Activated CD4-positive, alpha-beta T cell treated with anti-CD3 and anti-CD28 coated beads for 36 hours (primary cell): Measurements from ENCODE around the gene UBA52. TPM values are rescaled to one million over a fixed set of nuclear protein-coding genes. Genes with fewer than 3 reads are reported as not detected.
"Not testable (repeated sequence)": the region's sequence is repeated elsewhere in the genome, so short reads cannot be mapped to it uniquely, and the experiment has no call there.

ENCODE experiments used
- ATAC-seq: fragments of 200-7000 bp; cut with Tn5 transposase; one replicate; pipeline ENCODE4 v1.10.0; 2021; ENCODE audit warnings: mild to moderate bottlenecking, moderate library complexity
- CTCF ChIA-PET: fragments of 350-600 bp; sonication (Branson Sonifier 250); formaldehyde crosslinking; loops from one replicate; lab custom pipeline; 2021; ENCODE audit warnings: antibody characterized with exemption; lab: Charles Lee
- POLR2A ChIA-PET: fragments of 350-600 bp; sonication (Branson Sonifier 250); formaldehyde crosslinking; loops from one replicate; lab custom pipeline; 2021; ENCODE audit warnings: antibody characterized with exemption, inconsistent platforms; lab: Charles Lee
- DNase-seq: peaks from one replicate; pipeline ENCODE4 v3.0.0-alpha.2; 2020
- H3K27ac Mint-ChIP-seq: one replicate; pipeline ENCODE4 v1.8.0; 2021; ENCODE audit warnings: mixed read lengths
- H3K27me3 Mint-ChIP-seq: one replicate; pipeline ENCODE4 v1.8.0; 2021; ENCODE audit warnings: mixed read lengths
- H3K36me3 Mint-ChIP-seq: one replicate; pipeline ENCODE4 v1.8.0; 2021; ENCODE audit warnings: low read depth, mixed read lengths
- H3K4me1 Mint-ChIP-seq: one replicate; pipeline ENCODE4 v1.8.0; 2021; ENCODE audit warnings: mixed read lengths
- H3K4me3 Mint-ChIP-seq: one replicate; pipeline ENCODE4 v1.8.0; 2021; ENCODE audit warnings: mild to moderate bottlenecking, moderate library complexity, mixed read lengths
- H3K9me3 Mint-ChIP-seq: one replicate; pipeline ENCODE4 v1.8.0; 2021; ENCODE audit warnings: low read depth, mixed read lengths
- intact Hi-C, 2 experiments: fragments of 100-400 bp; cut with DNase I in 1 of 2; cut with micrococcal nuclease in 1 of 2; formaldehyde crosslinking; loops; one replicate each; pipeline versions ENCODE4 v1.14.2 to v1.15.1; 2022 to 2024; cut with DNase I, micrococcal nuclease
- total RNA-seq, 2 experiments: library from RNA; stranded (reverse); gene quantifications; one replicate each; pipeline ENCODE4 v1.2.3, GENCODE V29; 2021

The UBA52 gene
- total RNA-seq, 2 experiments from 2014 or later, result 1,703 to 2,296 TPM

DNA sequence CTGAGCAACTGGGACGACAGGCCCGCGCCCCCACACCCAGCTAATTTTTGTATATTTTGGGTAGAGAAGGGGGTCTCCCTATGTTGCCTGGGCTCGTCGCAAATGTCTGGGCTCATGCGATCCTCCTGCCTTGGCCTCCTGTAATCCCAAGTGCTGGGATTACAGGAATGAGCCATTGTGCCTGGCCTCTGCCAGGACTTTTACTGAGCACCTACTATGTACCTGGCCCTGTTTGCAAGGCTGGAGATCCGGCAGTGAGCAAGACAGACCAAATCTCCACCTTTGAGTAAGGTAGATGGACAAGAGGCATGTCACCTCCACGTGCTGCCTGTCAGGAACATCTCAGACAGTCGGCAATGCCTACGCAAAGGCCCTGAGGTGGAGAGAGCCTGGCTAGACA lies 35.2 kb upstream of the UBA52 start:
- H3K36me3 Mint-ChIP-seq, result peaks cover 45% of the 10 kb centered on the region
- H3K9me3 Mint-ChIP-seq, result no peaks in the 10 kb centered on the region
- intact Hi-C loops, result no loop called here
- ChIA-PET POLR2A (no interaction called here), CTCF (interaction anchor here (1.0 kb wide), 1 partner anchor 14 kb away, joined by 4 read pairs; no protein-coding TSS in a partner anchor)
- ATAC-seq (no peak), DNase-seq (no peak)
- H3K27me3 Mint-ChIP-seq, result no peaks in the 10 kb centered on the region
- H3K27ac Mint-ChIP-seq, result no peak overlapping the region
- H3K4me3 Mint-ChIP-seq, result no peak overlapping the region
- H3K4me1 Mint-ChIP-seq, result peaks cover 6% of the 10 kb centered on the region

DNA sequence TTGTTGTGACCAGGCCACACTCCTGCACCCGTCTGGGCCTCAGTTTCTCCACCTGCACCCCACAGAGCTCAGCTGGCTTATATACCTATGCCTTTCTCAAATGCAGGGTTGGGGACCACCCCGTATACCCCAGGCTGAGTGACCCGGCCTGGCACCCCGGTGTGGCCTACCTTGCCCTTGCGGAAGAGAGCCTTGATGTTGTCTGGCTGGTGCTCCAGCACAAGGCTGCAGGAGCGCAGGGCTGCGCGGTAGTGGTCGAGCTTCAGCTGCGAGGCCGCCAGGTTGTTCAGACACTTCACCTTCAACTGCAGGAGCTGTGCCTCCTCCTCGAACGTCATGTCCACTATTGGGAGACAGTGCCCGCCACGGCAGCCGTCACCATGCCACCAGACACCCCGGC lies 34.2 kb upstream of the UBA52 start:
- Mint-ChIP-seq H3K36me3 (peaks cover 41% of the 10 kb centered on the region), H3K4me3 (no peak overlapping the region), H3K4me1 (peaks cover 12% of the 10 kb centered on the region), H3K9me3 (no peaks in the 10 kb centered on the region), H3K27me3 (no peaks in the 10 kb centered on the region), H3K27ac (no peak overlapping the region)
- intact Hi-C loops, result no loop called here
- no peak for ATAC-seq
- DNase-seq, result no peak
- CTCF ChIA-PET, result interaction anchor here (0.6 kb wide), 1 partner anchor 285 kb away, joined by 4 read pairs; no protein-coding TSS in a partner anchor
- POLR2A ChIA-PET, result no interaction called here

DNA sequence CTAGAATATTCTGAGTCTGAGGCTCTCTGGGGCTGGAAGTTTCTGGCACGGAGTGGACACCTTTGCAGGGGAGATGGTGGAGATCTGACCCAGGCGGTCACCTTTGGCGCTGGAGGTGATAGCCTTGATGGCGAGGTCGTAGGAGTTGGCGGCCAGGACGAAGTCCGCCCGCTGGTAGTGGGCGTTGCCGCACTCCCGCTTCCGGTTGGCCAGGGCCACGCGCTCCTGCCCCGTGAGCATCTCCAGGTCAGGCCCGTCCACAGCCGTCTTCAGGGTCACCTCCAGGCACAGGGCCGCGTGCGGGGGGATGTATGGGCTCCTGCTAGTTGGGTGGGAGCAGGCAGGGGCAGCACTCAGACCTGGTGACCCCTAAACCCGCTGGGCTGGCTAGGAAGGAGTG lies 33.5 kb upstream of the UBA52 start:
- POLR2A ChIA-PET, result no interaction called here
- H3K4me3 Mint-ChIP-seq, result no peak overlapping the region

DNA sequence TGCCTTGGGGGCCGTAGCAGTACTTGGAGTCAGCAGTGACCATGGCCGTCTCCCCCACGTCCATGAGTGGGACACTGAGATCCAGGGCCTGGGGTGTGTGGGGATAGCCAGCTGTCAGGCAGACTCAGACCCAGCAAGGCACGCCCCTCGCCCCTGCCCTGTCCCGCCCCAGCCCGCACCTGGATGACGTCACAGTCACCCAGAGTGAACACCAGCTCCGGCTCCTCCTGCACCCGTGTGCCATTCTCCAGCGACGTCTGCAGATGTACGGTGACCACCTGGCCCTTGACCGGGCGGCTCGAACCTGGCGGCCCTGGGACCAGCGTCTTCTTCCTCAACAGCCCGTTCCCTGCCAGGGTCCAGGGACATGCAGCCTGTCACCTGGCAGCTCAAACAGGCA lies 32.3 kb upstream of the UBA52 start:
- ATAC-seq (no peak), DNase-seq (no peak)
- H3K4me1 Mint-ChIP-seq, result peaks cover 19% of the 10 kb centered on the region
- intact Hi-C loops, result no loop called here
- CTCF ChIA-PET, result interaction anchor here (0.6 to 1.1 kb wide), 2 partner anchors 9 to 330 kb away, joined by 3 read pairs; no protein-coding TSS in a partner anchor
- H3K27me3 Mint-ChIP-seq, result no peaks in the 10 kb centered on the region
- H3K36me3 Mint-ChIP-seq, result peaks cover 36% of the 10 kb centered on the region
- POLR2A ChIA-PET, result no interaction called here
- no peak overlapping the region for H3K4me3 Mint-ChIP-seq
- H3K9me3 Mint-ChIP-seq, result no peaks in the 10 kb centered on the region
- no peak overlapping the region for H3K27ac Mint-ChIP-seq

More for the DNA sequence above, 33.5 kb upstream of the UBA52 start:
- intact Hi-C loops, result no loop called here
- no peaks in the 10 kb centered on the region for H3K27me3 Mint-ChIP-seq
- peaks cover 38% of the 10 kb centered on the region for H3K36me3 Mint-ChIP-seq
- H3K27ac Mint-ChIP-seq, result no peak overlapping the region
- no peaks in the 10 kb centered on the region for H3K9me3 Mint-ChIP-seq
- CTCF ChIA-PET, result interaction anchor here (0.6 kb wide), 2 partner anchors 243 to 286 kb away, joined by 4 to 5 read pairs; no protein-coding TSS in a partner anchor
- DNase-seq (no peak), ATAC-seq (no peak)
- H3K4me1 Mint-ChIP-seq, result peaks cover 14% of the 10 kb centered on the region

DNA sequence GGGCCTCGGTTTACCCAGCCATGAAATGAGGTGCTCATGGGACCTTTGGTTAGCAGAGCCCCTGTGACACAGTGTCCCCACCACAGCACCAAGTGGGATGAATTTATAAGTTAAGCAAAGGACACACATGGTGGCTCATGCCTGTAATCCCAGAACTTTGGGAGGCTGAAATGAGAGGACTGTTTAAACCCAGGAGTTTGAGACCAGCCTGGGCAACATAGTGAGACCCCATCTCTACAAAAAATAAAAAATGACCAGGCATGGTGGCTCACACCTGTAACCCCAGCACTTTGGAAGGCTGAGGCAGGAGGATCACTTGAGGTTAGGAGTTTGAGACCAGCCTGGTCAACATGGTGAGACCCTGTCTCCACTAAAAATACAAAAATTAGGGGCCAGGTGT lies 31.5 kb upstream of the UBA52 start:
- intact Hi-C loops, result loop anchor here in 1 of 2 experiments (5.0 kb wide), 1 partner anchor 258 kb away; the partner anchor contains the start of gene JUND
- H3K4me3 Mint-ChIP-seq, POLR2A ChIA-PET, DNase-seq, ATAC-seq, H3K27me3 Mint-ChIP-seq, H3K9me3 Mint-ChIP-seq: not testable (repeated sequence)
- H3K27ac Mint-ChIP-seq, result peak overlapping the region; percentile 37
- peaks cover 35% of the 10 kb centered on the region for H3K36me3 Mint-ChIP-seq
- H3K4me1 Mint-ChIP-seq, result peaks cover 25% of the 10 kb centered on the region
- CTCF ChIA-PET, result interaction anchor here (0.6 kb wide), 1 partner anchor 329 kb away, joined by 3 read pairs; no protein-coding TSS in a partner anchor

DNA sequence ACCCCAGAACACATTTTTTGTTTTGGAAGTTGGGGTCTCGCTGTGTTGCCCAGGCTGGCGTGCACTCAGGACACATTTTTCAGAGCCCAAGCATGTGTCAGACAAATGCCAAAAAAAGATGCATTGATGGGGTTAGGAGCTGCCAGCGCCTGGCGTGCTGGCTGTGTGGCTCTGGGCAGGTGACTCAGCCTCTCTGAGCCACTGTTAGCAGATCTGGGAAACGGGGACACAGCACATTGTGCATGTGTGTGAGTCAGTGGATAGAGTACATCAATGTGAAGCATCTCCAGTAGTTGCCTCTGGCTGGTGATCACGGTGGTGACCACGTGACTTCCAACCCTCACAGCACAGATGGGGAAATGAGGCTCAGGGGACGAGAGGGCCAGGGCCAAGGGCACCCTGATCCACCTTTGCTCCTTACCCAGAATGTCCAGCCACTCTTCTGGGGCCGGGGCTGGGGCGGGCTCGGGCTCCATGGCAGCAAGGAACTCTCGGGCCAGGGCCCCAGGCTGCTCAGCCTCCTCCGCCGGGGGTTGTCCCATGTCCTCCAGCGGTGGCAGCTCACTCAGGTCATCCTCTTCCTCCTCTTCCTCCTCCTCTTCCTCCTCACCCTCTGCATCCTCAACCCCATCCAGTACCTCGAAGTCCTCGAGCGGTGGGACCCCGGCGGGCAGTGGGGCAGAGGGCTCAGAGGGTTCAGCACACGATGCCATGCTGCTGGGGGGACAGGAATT lies 30.2 kb upstream of the UBA52 start:
- POLR2A ChIA-PET, result interaction anchor here (0.6 kb wide), 1 partner anchor 798 kb away, joined by 3 read pairs; no protein-coding TSS in a partner anchor
- Mint-ChIP-seq H3K4me3 (peak overlapping the region; percentile 92), H3K27me3 (no peaks in the 10 kb centered on the region), H3K4me1 (peaks cover 25% of the 10 kb centered on the region), H3K9me3 (no peaks in the 10 kb centered on the region), H3K27ac (peak overlapping the region; percentile 90), H3K36me3 (peaks cover 26% of the 10 kb centered on the region)
- intact Hi-C loops, result loop anchor here in 1 of 2 experiments (5.0 kb wide), 1 partner anchor 259 kb away; the partner anchor contains the start of gene JUND
- DNase-seq, result peak; percentile 52
- peak; percentile 18 for ATAC-seq
- CTCF ChIA-PET, result interaction anchor here (0.7 to 1.4 kb wide), 3 partner anchors 8 to 244 kb away, joined by 3 to 4 read pairs (median 3); no protein-coding TSS in a partner anchor

DNA sequence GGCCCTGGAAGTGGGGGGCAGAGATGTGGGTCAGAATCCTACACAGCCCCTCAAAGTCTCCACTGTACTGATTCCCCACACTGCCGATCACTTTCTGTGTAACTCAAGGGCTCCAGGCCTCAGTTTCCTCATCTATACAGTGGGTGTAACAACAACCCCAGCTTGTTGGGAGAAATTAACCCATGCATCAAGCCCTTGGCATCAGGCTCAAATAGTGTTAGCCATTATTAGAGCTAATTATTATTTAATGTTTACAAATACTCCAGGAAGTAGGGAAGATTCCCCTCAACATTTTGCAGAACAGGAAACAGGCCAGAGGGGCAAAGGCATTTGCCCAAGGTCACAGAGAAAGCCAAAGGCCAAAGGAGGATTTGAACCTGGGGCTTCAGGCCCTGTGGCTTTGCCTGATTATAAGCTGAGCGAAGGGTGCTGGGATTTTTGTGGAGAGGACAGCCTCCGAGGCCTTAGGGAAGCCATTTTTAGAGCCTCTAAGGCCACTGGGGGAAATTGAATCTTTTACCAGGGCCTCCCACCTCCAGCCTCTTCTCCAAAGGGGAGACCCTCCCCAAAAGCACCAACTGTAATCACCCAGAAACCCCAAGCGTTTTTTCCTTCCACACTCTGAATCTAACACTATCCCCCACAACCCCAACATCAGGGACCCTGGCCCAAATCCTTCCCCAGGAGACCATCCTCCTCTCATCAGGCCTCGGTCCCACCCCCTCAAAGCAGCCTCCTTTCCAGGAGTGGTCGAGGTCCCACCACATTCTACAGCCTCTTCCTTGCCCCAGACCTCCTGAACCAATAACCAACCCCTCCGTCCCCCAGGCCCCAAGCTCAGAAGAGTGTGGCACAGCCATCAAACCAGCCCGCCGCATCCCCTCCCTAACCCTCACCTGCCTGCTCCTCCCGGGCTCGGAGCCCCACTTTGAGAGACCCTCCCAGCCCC lies 29.4 kb upstream of the UBA52 start:
- ATAC-seq, result no peak

DNA sequence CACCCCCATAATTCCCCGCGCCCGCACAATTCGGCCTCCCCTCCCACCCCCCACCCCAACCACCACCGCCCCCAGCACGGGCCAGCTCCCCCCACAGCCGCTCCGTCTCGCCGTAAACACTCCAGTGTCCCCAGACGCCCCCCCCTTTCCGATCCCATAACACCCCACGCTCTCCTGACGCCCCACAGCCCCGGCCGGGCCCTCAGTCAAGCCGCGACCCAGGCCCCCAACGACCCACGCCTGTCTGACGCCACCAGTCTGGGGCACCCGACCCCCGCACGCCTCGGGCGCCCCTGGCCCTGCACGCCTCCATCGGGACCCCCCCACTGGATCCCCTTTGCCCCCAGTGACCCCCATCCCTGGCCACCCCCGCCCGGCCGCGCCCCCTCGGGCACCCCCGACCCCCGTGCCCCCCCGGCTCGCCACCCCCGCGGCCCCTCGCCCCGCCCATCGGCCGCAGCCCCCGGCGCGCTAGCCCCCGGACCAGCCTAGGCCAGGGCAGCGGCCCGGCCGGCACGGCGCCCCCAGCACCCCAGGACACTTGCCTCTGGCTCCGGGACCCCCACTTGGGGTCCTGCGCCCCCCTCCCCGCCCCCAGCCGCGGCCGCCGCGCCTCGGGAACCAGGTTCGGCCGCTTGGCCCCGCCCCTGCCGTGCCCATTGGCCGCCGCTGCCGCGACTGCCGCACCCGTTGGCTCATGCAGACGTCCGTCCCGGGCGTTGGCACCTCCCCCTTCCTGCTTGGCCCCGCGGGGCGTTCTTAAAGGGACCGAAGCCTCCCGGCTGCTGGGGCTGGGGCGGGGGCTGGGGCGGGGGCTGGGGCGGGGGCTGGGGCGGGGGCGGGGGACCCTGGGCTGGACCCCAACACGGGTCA lies 28.5 kb upstream of the UBA52 start, which contains the start of gene FKBP8:
Gene FKBP8 (minus strand): TSS at position 633 of the 873 bp plus-strand sequence. CDS start 1,603 bp downstream, outside the sequence.
- DNase-seq (peak; percentile 98), ATAC-seq (peak; percentile 92)
- ChIA-PET CTCF (interaction anchor here (0.8 to 1.8 kb wide), 5 partner anchors 14 to 45 kb away, joined by 4 to 22 read pairs (median 4); partner anchors contain the start of gene KXD1), POLR2A (interaction anchor here (0.5 to 1.4 kb wide), 5 partner anchors 14 to 650 kb away, joined by 3 to 7 read pairs (median 4); partner anchors contain the start of genes ELL and KXD1)
- peak within 1 kb of the TSS; percentile 92 for H3K4me3 Mint-ChIP-seq
- H3K27me3 Mint-ChIP-seq, result no peaks in the 10 kb centered on the region
- H3K27ac Mint-ChIP-seq, result peak within 1 kb of the TSS; percentile 98
- intact Hi-C loops, result loop anchor here in 1 of 2 experiments (1.0 to 5.0 kb wide), 4 partner anchors 46 to 490 kb away; partner anchors contain the start of genes ARMC6, COPE, DDX49 and JUND
- peaks cover 14% of the 10 kb centered on the region for H3K36me3 Mint-ChIP-seq
- no peaks in the 10 kb centered on the region for H3K9me3 Mint-ChIP-seq
- H3K4me1 Mint-ChIP-seq, result peaks cover 25% of the 10 kb centered on the region

More for the DNA sequence above, 29.4 kb upstream of the UBA52 start:
- POLR2A ChIA-PET, result interaction anchor here (0.5 kb wide), 1 partner anchor 651 kb away, joined by 7 read pairs; no protein-coding TSS in a partner anchor
- H3K4me3 Mint-ChIP-seq, result peak overlapping the region; percentile 92
- no peaks in the 10 kb centered on the region for H3K9me3 Mint-ChIP-seq
- peaks cover 19% of the 10 kb centered on the region for H3K36me3 Mint-ChIP-seq
- H3K27ac Mint-ChIP-seq, result peak overlapping the region; percentile 90
- peak; percentile 48 for DNase-seq
- H3K27me3 Mint-ChIP-seq, result no peaks in the 10 kb centered on the region
- intact Hi-C loops, result loop anchor here in 1 of 2 experiments (5.0 kb wide), 1 partner anchor 260 kb away; the partner anchor contains the start of gene JUND
- CTCF ChIA-PET, result interaction anchor here (0.7 to 1.4 kb wide), 4 partner anchors 9 to 244 kb away, joined by 3 to 4 read pairs (median 4); no protein-coding TSS in a partner anchor
- peaks cover 25% of the 10 kb centered on the region for H3K4me1 Mint-ChIP-seq

DNA sequence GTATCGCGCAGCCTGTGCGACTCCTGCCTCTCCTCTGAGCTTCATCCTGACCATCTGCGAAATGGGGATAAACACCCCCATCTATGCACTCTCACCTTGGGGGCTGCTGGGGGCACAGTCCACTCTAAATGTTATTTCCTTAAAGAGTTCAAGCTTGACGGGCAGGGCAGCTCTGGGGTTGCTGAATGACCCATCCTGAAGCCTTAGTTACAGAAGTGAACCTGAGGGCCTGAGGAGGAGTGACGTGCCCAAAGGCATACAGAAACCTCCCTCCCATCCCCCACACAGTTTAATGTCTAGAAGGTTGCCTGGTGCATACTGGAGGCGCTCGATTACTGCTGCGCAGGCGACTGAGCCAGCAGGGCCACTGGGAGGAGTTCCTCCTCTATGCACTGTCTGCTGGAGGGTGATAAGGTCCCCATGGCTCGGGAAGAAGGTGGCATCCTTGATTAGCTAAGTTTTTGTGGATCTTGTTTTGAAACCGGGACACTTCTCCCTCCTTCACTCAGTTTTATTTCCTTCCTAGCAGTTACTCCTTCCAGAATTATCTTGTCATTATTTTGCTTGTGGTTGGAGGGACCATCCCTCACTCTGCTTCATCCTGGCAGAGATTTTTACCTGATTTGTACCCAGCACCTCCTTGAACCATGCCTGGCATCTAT lies 27.7 kb upstream of the UBA52 start:
- Mint-ChIP-seq H3K36me3 (peaks cover 14% of the 10 kb centered on the region), H3K27me3 (no peaks in the 10 kb centered on the region), H3K4me3 (peak overlapping the region; percentile 88), H3K9me3 (no peaks in the 10 kb centered on the region), H3K27ac (peak overlapping the region; percentile 98), H3K4me1 (peaks cover 25% of the 10 kb centered on the region)
- POLR2A ChIA-PET, result interaction anchor here (0.6 to 1.4 kb wide), 4 partner anchors 13 to 63 kb away, joined by 3 to 6 read pairs (median 4); partner anchors contain the start of genes ELL and KXD1
- peak; percentile 92 for DNase-seq
- ATAC-seq, result peak; percentile 91
- CTCF ChIA-PET, result interaction anchor here (0.6 to 1.8 kb wide), 6 partner anchors 13 to 666 kb away, joined by 3 to 22 read pairs (median 4); partner anchors contain the start of genes KXD1, REX1BD and UBA52
- intact Hi-C loops, result loop anchor here (1.0 to 5.0 kb wide), 9 partner anchors 13 to 489 kb away; partner anchors contain the start of genes ELL (in 2 of the 2), KXD1 (in 2 of the 2), UBA52 (in 2 of the 2) and ARMC6 (in 1 of the 2)
